ENCODE data around the gene KCNQ4.

KCNQ4 gene

GRCh38 chr1:40798366-40799281, 15.0 kb downstream of the KCNQ4 start:
- no peak for DNase-seq (ENCODE audit: low spot score)
- in situ Hi-C loops (cut with MboI; ENCODE audit: low sequenced_read_pairs, unreplicated experiment), result no loop called here
- TF ChIP-seq CTCF (IDR thresholded peaks at IDR 0.05; ENCODE audit: borderline replicate concordance, control extremely low read depth, extremely low read depth, insufficient read depth, missing control alignments), result no peak

- no peak for DNase-seq (ENCODE audit: low spot score)
- TF ChIP-seq CTCF (IDR thresholded peaks at IDR 0.05; ENCODE audit: borderline replicate concordance, control extremely low read depth, extremely low read depth, insufficient read depth, missing control alignments), result no peak
- in situ Hi-C loops (cut with MboI; ENCODE audit: low sequenced_read_pairs, unreplicated experiment), result no loop called here
Observed at GRCh38 chr1:40799351-40799867, 15.8 kb downstream of the KCNQ4 start.

- no peak for TF ChIP-seq CTCF (IDR thresholded peaks at IDR 0.05; ENCODE audit: borderline replicate concordance, control extremely low read depth, extremely low read depth, insufficient read depth, missing control alignments)
- no peak for DNase-seq (ENCODE audit: low spot score)
- in situ Hi-C loops (cut with MboI; ENCODE audit: low sequenced_read_pairs, unreplicated experiment), result no loop called here
Observed at GRCh38 chr1:40801742-40802077, 18.1 kb downstream of the KCNQ4 start.

- in situ Hi-C loops (cut with MboI; ENCODE audit: low sequenced_read_pairs, unreplicated experiment), result no loop called here
- no peak for TF ChIP-seq CTCF (IDR thresholded peaks at IDR 0.05; ENCODE audit: borderline replicate concordance, control extremely low read depth, extremely low read depth, insufficient read depth, missing control alignments)
- DNase-seq (ENCODE audit: low spot score), result peak; percentile 98
Observed at GRCh38 chr1:40802078-40802741, 18.6 kb downstream of the KCNQ4 start.

- in situ Hi-C loops (cut with MboI; ENCODE audit: low sequenced_read_pairs, unreplicated experiment), result no loop called here
- DNase-seq (ENCODE audit: low spot score), result no peak
- no peak for TF ChIP-seq CTCF (IDR thresholded peaks at IDR 0.05; ENCODE audit: borderline replicate concordance, control extremely low read depth, extremely low read depth, insufficient read depth, missing control alignments)
Observed at GRCh38 chr1:40802742-40803113, 19.1 kb downstream of the KCNQ4 start.

- TF ChIP-seq CTCF (IDR thresholded peaks at IDR 0.05; ENCODE audit: borderline replicate concordance, control extremely low read depth, extremely low read depth, insufficient read depth, missing control alignments), result no peak
- in situ Hi-C loops (cut with MboI; ENCODE audit: low sequenced_read_pairs, unreplicated experiment), result no loop called here
- DNase-seq (ENCODE audit: low spot score), result no peak
Observed at GRCh38 chr1:40803447-40803846, 19.9 kb downstream of the KCNQ4 start.

Measured in GM13976 (cell line).